Upper lobe of right lung (tissue), 1 donor: ENCODE measurements around the gene APOA5. TPM values are rescaled to one million over a fixed set of nuclear protein-coding genes. Genes with fewer than 3 reads are reported as not detected.

Experiments used
- ATAC-seq: fragments of 200-7000 bp; cut with Tn5 transposase; one replicate; pipeline ENCODE4 v1.9.1; 2020; ENCODE audit warnings: mild to moderate bottlenecking, moderate library complexity
- DNase-seq: peaks from one replicate; pipeline ENCODE4 v3.0.0-alpha.2; 2020
- H3K27ac ChIP-seq: fragments of 200-600 bp; one replicate; pipeline ENCODE4 v1.8.0; 2022
- H3K27me3 ChIP-seq: fragments of 200-600 bp; one replicate; pipeline ENCODE4 v1.8.0; 2022; ENCODE audit warnings: mild to moderate bottlenecking
- H3K36me3 ChIP-seq: fragments of 200-600 bp; one replicate; pipeline ENCODE4 v1.8.0; 2022
- H3K4me1 ChIP-seq: fragments of 200-600 bp; one replicate; pipeline ENCODE4 v1.8.0; 2022
- H3K4me3 ChIP-seq: fragments of 200-600 bp; one replicate; pipeline ENCODE4 v1.8.0; 2022; ENCODE audit warnings: mild to moderate bottlenecking
- H3K9me3 ChIP-seq: fragments of 200-600 bp; one replicate; pipeline ENCODE4 v1.8.0; 2022
- CTCF ChIP-seq: fragments of 200-600 bp; IDR thresholded peaks from one replicate; pipeline ENCODE4 v1.8.0; 2022; ENCODE audit warnings: antibody characterized with exemption
- intact Hi-C: fragments of 100-400 bp; cut with DNase I; formaldehyde crosslinking; loops from one replicate; pipeline ENCODE4 v1.11.0; 2022
- total RNA-seq: library from RNA; stranded (reverse); fragmentation: NEBNext Ultra II Directional; extraction: Animal tissue kit (Norgen Biotek cat#: 25700); gene quantifications from one replicate; pipeline ENCODE4 v1.2.1, GENCODE V29; 2021
- donor health status: DM: no; HTN: yes; CAD: no; lungs with severe emphysema.

Gene APOA5
- total RNA-seq, 1 donor from 2014 or later: not detected

- intact Hi-C loops: no loop called here
- Histone ChIP-seq H3K27ac (no peak overlapping the region), H3K4me3 (no peak overlapping the region), H3K36me3 (no peaks in the 10 kb centered on the region), H3K4me1 (peaks cover 19% of the 10 kb centered on the region), H3K9me3 (no peaks in the 10 kb centered on the region), H3K27me3 (no peaks in the 10 kb centered on the region)
- TF ChIP-seq CTCF: no peak
- DNase-seq: no peak
- ATAC-seq: no peak
These were observed 41.8 kb upstream of the APOA5 start for GRCh38 chr11:116833491-116833815.

GRCh38 chr11:116832350-116833290 lies 40.9 kb upstream of the APOA5 start:
- no peak overlapping the region for H3K27ac ChIP-seq
- H3K4me3 ChIP-seq: no peak overlapping the region
- no peak for TF ChIP-seq CTCF
- ATAC-seq: no peak
- H3K27me3 ChIP-seq: no peaks in the 10 kb centered on the region
- peaks cover 19% of the 10 kb centered on the region for H3K4me1 ChIP-seq
- H3K9me3 ChIP-seq: no peaks in the 10 kb centered on the region
- no peak for DNase-seq
- no peaks in the 10 kb centered on the region for H3K36me3 ChIP-seq
- intact Hi-C loops: no loop called here

GRCh38 chr11:116831790-116832349 lies 40.2 kb upstream of the APOA5 start:
- DNase-seq: no peak
- intact Hi-C loops: no loop called here
- no peak for TF ChIP-seq CTCF

GRCh38 chr11:116830184-116830912 lies 38.7 kb upstream of the APOA5 start:
- Histone ChIP-seq H3K9me3 (no peaks in the 10 kb centered on the region), H3K4me3 (no peak overlapping the region), H3K36me3 (no peaks in the 10 kb centered on the region), H3K4me1 (peaks cover 13% of the 10 kb centered on the region), H3K27me3 (no peaks in the 10 kb centered on the region), H3K27ac (no peak overlapping the region)
- no peak for TF ChIP-seq CTCF
- ATAC-seq (no peak), DNase-seq (no peak)
- intact Hi-C loops: no loop called here

More at GRCh38 chr11:116831790-116832349, 40.2 kb upstream of the APOA5 start:
- Histone ChIP-seq H3K36me3 (no peaks in the 10 kb centered on the region), H3K4me1 (peaks cover 19% of the 10 kb centered on the region), H3K9me3 (no peaks in the 10 kb centered on the region), H3K4me3 (no peak overlapping the region), H3K27me3 (no peaks in the 10 kb centered on the region), H3K27ac (no peak overlapping the region)
- no peak for ATAC-seq

- no peak for ATAC-seq
- TF ChIP-seq CTCF: no peak
- Histone ChIP-seq H3K36me3 (no peaks in the 10 kb centered on the region), H3K4me1 (peaks cover 6% of the 10 kb centered on the region), H3K27ac (no peak within 1 kb of the TSS), H3K27me3 (no peaks in the 10 kb centered on the region), H3K4me3 (no peak within 1 kb of the TSS), H3K9me3 (no peaks in the 10 kb centered on the region)
- intact Hi-C loops: no loop called here
- DNase-seq: no peak
These were observed 38.0 kb upstream of the APOA5 start, which contains the start of gene APOC3 for GRCh38 chr11:116829525-116830183. Gene APOC3 (plus strand): TSS chr11:116829907. CDS start chr11:116830583, 676 bp downstream.
